OCI-LY3 (cell line): Measurements from ENCODE around the gene ARAP1.

ENCODE experiments used
- CTCF ChIP-seq: fragments of 200-600, 300-600 bp; sonication (generic); IDR thresholded peaks from 2 replicates; pipeline ENCODE4 v1.5.1; 2014; ENCODE audit warnings: antibody characterized with exemption, low read length, low read depth
- EZH2phosphoT487 ChIP-seq: fragments of 200-600 bp; shearing (Covaris generic); IDR thresholded peaks from 2 replicates; pipeline ENCODE4 v1.6.1; 2018; ENCODE audit warnings: antibody characterized with exemption, mixed run types, low read depth

- TF ChIP-seq CTCF (no peak), EZH2phosphoT487 (no peak)
Measured at GRCh38 chr11:72673284-72673942, 78.8 kb downstream of the ARAP1 start.
